Measurements from ENCODE around the gene CFAP65.
A peak's percentile ranks its signal among the peaks of the same experiment; 100 is the strongest.

CFAP65 gene

DNA sequence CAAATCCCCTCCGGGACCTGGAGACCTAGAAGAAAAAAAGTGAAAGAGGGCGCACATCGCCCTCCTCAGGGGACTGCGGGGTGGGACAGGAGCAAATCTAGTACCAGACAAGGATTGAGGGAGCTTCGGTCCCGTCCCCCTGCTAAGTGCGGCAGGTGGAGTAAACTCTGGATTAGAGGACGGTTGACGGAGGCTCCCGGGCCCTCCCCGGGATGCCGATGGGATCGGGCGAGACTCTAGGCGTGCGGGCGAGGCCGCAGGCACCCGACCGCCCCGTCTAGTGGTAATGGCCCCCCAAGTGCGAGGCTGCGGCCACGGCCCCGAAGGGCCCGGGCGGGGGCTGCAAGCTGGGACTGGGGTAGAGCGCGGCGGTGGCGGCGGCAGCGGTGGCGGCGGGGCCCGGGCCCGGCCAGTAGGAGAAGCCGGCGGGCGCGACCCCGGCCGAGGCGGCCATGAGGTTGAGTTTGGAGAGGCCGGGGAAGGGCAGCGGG, 59.9 kb downstream of the CFAP65 start:
- no peak for DNase-seq (ENCODE audit: low read depth)
- no peak overlapping the region for H3K4me3 ChIP-seq (ENCODE audit: low read length)
- TF ChIP-seq, protein P1, sequence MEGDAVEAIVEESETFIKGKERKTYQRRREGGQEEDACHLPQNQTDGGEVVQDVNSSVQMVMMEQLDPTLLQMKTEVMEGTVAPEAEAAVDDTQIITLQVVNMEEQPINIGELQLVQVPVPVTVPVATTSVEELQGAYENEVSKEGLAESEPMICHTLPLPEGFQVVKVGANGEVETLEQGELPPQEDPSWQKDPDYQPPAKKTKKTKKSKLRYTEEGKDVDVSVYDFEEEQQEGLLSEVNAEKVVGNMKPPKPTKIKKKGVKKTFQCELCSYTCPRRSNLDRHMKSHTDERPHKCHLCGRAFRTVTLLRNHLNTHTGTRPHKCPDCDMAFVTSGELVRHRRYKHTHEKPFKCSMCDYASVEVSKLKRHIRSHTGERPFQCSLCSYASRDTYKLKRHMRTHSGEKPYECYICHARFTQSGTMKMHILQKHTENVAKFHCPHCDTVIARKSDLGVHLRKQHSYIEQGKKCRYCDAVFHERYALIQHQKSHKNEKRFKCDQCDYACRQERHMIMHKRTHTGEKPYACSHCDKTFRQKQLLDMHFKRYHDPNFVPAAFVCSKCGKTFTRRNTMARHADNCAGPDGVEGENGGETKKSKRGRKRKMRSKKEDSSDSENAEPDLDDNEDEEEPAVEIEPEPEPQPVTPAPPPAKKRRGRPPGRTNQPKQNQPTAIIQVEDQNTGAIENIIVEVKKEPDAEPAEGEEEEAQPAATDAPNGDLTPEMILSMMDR (conservative IDR thresholded peaks at IDR 0.05; ENCODE audit: low read length) = no peak

- no peak overlapping the region for H3K4me3 ChIP-seq (ENCODE audit: low read length)
Observed at GRCh38 chr2:218980735-218981389, 60.5 kb downstream of the CFAP65 start.

GRCh38 chr2:218979846-218980734, 61.2 kb downstream of the CFAP65 start:
- TF ChIP-seq, protein P1 (conservative IDR thresholded peaks at IDR 0.05; ENCODE audit: low read length) = peak; percentile 65
- peak overlapping the region; percentile 41 for H3K4me3 ChIP-seq (ENCODE audit: low read length)
- peak; percentile 64 for DNase-seq (ENCODE audit: low read depth)

More at GRCh38 chr2:218980735-218981389, 60.5 kb downstream of the CFAP65 start:
- no peak for DNase-seq (ENCODE audit: low read depth)
- TF ChIP-seq, protein P1 (conservative IDR thresholded peaks at IDR 0.05; ENCODE audit: low read length) = no peak

DNA sequence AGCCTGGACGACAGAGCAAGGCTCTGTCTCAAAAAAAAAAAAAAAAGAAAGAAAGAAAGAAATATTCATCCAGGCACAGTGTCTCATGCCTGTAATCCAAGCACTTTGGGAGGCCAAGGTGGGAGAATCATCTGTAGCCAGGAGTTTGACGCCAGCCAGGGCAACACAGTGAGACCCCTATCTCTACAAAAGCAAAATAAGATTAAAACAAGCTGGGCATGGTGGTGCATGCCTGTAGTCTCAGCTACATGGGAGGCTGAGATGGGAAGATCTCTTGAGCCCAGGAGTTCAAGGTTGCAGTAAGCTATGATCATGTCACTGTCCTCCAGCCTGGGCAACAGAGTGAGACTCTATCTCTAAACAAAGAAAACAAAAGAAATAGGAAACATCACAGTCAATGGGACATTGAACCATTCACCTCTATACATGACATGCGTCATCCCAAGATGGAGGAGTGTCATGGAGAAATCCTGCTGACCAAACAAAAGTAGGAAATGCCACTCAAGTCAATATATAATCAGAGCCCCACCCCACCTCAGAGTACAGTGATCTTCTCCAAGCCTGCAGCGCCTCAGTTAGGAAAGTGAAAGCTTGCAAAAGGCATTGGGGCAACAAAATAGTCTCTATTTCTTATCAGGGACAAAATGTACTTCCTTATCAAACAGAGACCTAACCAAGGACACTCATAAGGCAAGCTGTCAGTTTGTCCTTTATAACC, 66.1 kb downstream of the CFAP65 start:
- TF ChIP-seq, protein P1 (conservative IDR thresholded peaks at IDR 0.05; ENCODE audit: low read length) = no peak
- no peak overlapping the region for H3K4me3 ChIP-seq (ENCODE audit: low read length)
- DNase-seq (ENCODE audit: low read depth) = no peak

GRCh38 chr2:218970894-218971293, 70.4 kb downstream of the CFAP65 start:
- no peak for DNase-seq (ENCODE audit: low read depth)
- TF ChIP-seq, protein P1 (conservative IDR thresholded peaks at IDR 0.05; ENCODE audit: low read length) = no peak
- no peak overlapping the region for H3K4me3 ChIP-seq (ENCODE audit: low read length)

DNA sequence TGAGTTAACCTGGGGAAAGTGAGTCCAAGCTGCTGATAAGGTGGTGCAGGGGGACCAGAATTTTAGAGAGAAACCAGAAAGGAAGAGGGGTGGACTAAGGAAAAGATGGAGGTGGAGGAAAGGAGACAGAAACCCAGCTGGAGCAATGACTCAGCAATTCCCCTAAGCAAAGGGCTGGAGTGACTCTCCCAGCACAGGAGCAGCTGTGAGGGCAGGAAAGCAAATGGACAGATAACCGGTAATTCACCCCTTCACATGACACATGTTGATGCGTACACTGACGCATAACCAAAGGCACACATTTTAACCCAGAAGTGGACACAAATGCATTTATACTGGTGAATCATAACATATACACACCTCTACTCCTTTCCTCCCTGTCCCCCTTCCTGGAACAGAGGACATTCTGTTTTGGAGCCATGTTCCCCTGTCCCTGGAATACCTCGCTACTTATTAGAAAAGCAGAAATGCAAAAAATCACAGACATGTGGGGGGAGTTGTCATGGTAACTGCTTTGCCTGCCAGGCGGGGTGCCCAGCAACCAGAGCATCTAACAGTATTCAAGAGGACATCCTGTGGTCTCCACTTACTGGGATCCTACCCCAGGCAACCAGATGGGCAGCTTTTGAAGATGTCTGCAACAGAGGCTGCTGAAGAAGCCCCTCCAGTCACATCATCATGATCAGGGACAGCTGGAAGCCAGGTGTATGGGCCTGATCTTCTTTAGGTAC, 77.1 kb downstream of the CFAP65 start:
- TF ChIP-seq, protein P1 (conservative IDR thresholded peaks at IDR 0.05; ENCODE audit: low read length) = no peak
- no peak overlapping the region for H3K4me3 ChIP-seq (ENCODE audit: low read length)
- peak; percentile 45 for DNase-seq (ENCODE audit: low read depth)

Data from AG10803 (cell line).